PC-9 (cell line): ENCODE results near the gene PIGC. TPM values are rescaled to one million over a fixed set of nuclear protein-coding genes. Genes with fewer than 3 reads are reported as not detected.

ENCODE experiments used
- BruUV-seq: library from RNA; stranded (reverse); fragments of 400-500 nt; replicated peaks from 2 replicates; lab custom pipeline; 2021; lab: Mats Ljungman, UMichigan
- CTCF ChIA-PET: fragments of 300-600 bp; sonication (Branson Sonifier 250); formaldehyde crosslinking; loops from one replicate; lab custom pipeline; 2022; ENCODE audit warnings: antibody characterized with exemption; lab: Charles Lee
- POLR2A ChIA-PET: fragments of 300-600 bp; sonication (Branson Sonifier 250); formaldehyde crosslinking; loops from one replicate; lab custom pipeline; 2022; ENCODE audit warnings: antibody characterized with exemption; ENCODE audit not compliant: unreplicated experiment; lab: Charles Lee
- DNase-seq, 2 experiments: peaks; one replicate each; pipeline versions ENCODE4 v3.0.0 to v3.0.0-alpha.2; 2015 to 2022; ENCODE audit warnings: mixed read lengths in 1 of 2
- H2AFZ ChIP-seq: fragments of 200-600 bp; sonication (generic); 2 replicates; pipeline ENCODE4 v1.8.1; 2017; ENCODE audit warnings: antibody characterized with exemption
- H3F3A ChIP-seq: fragments of 200-600 bp; sonication (generic); 2 replicates; pipeline ENCODE4 v1.8.1; 2017; ENCODE audit warnings: antibody characterized with exemption, mild to moderate bottlenecking, low read depth; ENCODE audit not compliant: insufficient read depth
- H3K27ac ChIP-seq: fragments of 200-600 bp; sonication (generic); 2 replicates; pipeline ENCODE4 v1.6.1; 2016; ENCODE audit warnings: mixed run types
- H3K27me3 ChIP-seq: fragments of 200-600 bp; sonication (generic); 2 replicates; pipeline ENCODE4 v1.6.1; 2016; ENCODE audit warnings: low read depth, mixed run types; ENCODE audit not compliant: insufficient read depth
- H3K36me3 ChIP-seq: fragments of 200-600 bp; sonication (generic); 2 replicates; pipeline ENCODE4 v1.6.1; 2016; ENCODE audit warnings: low read depth, mixed run types
- H3K4me1 ChIP-seq: fragments of 200-600 bp; sonication (generic); replicated peaks from 2 replicates; pipeline ENCODE4 v1.6.1; 2016; ENCODE audit warnings: mixed run types; ENCODE audit not compliant: insufficient read depth
- H3K4me2 ChIP-seq: fragments of 200-600 bp; sonication (generic); 2 replicates; pipeline ENCODE4 v1.6.1; 2017; ENCODE audit warnings: mixed run types
- H3K4me3 ChIP-seq: fragments of 200-600 bp; sonication (generic); 2 replicates; pipeline ENCODE4 v1.6.1; 2016; ENCODE audit warnings: mixed run types
- H3K79me2 ChIP-seq: fragments of 200-600 bp; sonication (generic); 2 replicates; pipeline ENCODE4 v1.6.1; 2017; ENCODE audit warnings: low read depth, mixed run types
- H3K9me2 ChIP-seq: fragments of 200-600 bp; sonication (generic); 2 replicates; pipeline ENCODE4 v1.8.1; 2017; ENCODE audit warnings: mild to moderate bottlenecking; ENCODE audit not compliant: insufficient read depth
- H3K9me3 ChIP-seq: fragments of 200-600 bp; sonication (generic); 2 replicates; pipeline ENCODE4 v1.8.1; 2016; ENCODE audit warnings: low read depth; ENCODE audit not compliant: insufficient read depth
- H4K20me1 ChIP-seq: fragments of 200-600 bp; sonication (generic); 2 replicates; pipeline ENCODE4 v1.8.1; 2017; ENCODE audit not compliant: insufficient read depth
- EZH2 ChIP-seq: fragments of 200-600 bp; sonication (generic); IDR thresholded peaks from 2 replicates; pipeline ENCODE4 v1.8.0; 2017; ENCODE audit warnings: antibody characterized with exemption, low read depth
- intact Hi-C: fragments of 100-400 bp; cut with micrococcal nuclease; formaldehyde crosslinking; loops from one replicate; pipeline ENCODE4 v1.10.0; 2022; ENCODE audit not compliant: unreplicated experiment
- total RNA-seq: library from RNA; stranded (reverse); gene quantifications from 2 replicates; pipeline ENCODE4 v1.2.3, GENCODE V29; 2021
- TF ChIP-seq, protein P1 (sequence below): fragments of 200-600 bp; sonication (generic); conservative IDR thresholded peaks from 2 replicates; pipeline ENCODE4 v1.6.1; 2017; ENCODE audit warnings: mixed run types, antibody characterized with exemption, mild to moderate bottlenecking, moderate library complexity

Gene PIGC
- total RNA-seq, 1 experiment from 2014 or later = 26.5 TPM

DNA sequence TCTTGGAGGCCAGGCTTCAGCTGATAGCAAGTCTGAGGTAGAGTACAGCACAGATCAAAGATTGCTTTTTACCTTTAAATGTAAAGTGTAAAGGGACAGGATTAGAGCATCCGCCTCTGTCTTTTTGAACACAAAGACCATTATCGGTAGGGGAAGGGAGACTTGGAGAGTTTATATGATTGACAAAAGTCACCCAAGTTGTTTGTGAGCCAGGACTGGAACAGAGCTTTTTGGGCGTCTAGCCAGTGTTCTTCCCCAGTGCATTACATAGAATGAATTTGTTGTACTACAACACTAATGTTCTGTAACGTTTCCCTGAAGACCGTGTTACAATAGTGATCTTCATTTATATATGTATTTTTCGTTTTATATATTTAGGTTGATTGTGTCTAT, 9.3 kb upstream of the PIGC start:
- BruUV-seq = no TSS peak
- Histone ChIP-seq H3K79me2 (no peaks in the 10 kb centered on the region), H3K4me1 (peaks cover 54% of the 10 kb centered on the region), H4K20me1 (no peaks in the 10 kb centered on the region), H3K4me3 (no peak overlapping the region), H3F3A (peaks cover 41% of the 10 kb centered on the region), H3K4me2 (no peak overlapping the region), H2AFZ (no peak overlapping the region), H3K9me2 (no peaks in the 10 kb centered on the region), H3K9me3 (no peaks in the 10 kb centered on the region), H3K27ac (no peak overlapping the region), H3K36me3 (no peaks in the 10 kb centered on the region), H3K27me3 (no peaks in the 10 kb centered on the region)
- ChIA-PET POLR2A (interaction anchor here (1.2 kb wide), 1 partner anchor 79 kb away, joined by 10 read pairs; the partner anchor contains the start of gene SUCO), CTCF (no interaction called here)
- TF ChIP-seq, protein P1, sequence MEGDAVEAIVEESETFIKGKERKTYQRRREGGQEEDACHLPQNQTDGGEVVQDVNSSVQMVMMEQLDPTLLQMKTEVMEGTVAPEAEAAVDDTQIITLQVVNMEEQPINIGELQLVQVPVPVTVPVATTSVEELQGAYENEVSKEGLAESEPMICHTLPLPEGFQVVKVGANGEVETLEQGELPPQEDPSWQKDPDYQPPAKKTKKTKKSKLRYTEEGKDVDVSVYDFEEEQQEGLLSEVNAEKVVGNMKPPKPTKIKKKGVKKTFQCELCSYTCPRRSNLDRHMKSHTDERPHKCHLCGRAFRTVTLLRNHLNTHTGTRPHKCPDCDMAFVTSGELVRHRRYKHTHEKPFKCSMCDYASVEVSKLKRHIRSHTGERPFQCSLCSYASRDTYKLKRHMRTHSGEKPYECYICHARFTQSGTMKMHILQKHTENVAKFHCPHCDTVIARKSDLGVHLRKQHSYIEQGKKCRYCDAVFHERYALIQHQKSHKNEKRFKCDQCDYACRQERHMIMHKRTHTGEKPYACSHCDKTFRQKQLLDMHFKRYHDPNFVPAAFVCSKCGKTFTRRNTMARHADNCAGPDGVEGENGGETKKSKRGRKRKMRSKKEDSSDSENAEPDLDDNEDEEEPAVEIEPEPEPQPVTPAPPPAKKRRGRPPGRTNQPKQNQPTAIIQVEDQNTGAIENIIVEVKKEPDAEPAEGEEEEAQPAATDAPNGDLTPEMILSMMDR = no peak
- no peak for TF ChIP-seq EZH2
- intact Hi-C loops = no loop called here
- DNase-seq = no peak

DNA sequence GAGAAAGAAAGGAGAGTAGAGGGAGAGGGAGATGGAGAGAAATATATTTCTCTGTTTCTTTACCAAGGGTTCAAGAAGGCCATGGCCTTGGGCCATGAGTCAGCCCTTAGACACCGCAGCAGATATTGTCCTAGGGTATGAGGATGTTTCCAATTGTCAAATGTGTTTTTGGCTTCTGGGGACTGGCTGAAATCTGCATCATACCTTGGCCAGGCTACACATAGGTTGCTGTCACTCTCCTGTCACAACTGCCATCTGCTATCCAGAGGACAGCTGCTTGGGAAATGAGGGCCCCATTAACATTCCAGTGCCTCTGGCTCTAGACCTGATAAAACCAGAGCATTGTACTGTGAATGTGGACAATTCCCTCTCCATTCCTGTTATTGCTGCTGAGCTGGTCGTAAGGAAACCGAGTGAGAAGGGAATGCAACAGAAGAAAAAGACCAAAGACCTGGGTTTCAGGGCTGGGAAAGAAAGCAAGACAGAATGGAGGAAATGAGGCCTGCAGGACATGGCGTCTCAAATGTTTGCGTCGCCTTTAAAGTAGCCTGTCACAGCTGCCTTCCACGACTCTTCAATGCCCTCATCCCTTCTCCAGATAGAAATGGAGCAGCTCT, 8.8 kb upstream of the PIGC start:
- CTCF ChIA-PET = no interaction called here
- no peaks in the 10 kb centered on the region for H3K9me3 ChIP-seq
- TF ChIP-seq, protein P1 = no peak
- TF ChIP-seq EZH2 = no peak
- no peaks in the 10 kb centered on the region for H4K20me1 ChIP-seq
- peaks cover 59% of the 10 kb centered on the region for H3K4me1 ChIP-seq
- no peaks in the 10 kb centered on the region for H3K9me2 ChIP-seq
- POLR2A ChIA-PET = no interaction called here
- no peak overlapping the region for H2AFZ ChIP-seq
- intact Hi-C loops = no loop called here
- H3F3A ChIP-seq = peaks cover 46% of the 10 kb centered on the region
- no peak overlapping the region for H3K27ac ChIP-seq
- H3K79me2 ChIP-seq = no peaks in the 10 kb centered on the region
- no peaks in the 10 kb centered on the region for H3K27me3 ChIP-seq
- no TSS peak for BruUV-seq
- H3K4me2 ChIP-seq = no peak overlapping the region
- no peak for DNase-seq
- no peak overlapping the region for H3K4me3 ChIP-seq
- H3K36me3 ChIP-seq = no peaks in the 10 kb centered on the region

DNA sequence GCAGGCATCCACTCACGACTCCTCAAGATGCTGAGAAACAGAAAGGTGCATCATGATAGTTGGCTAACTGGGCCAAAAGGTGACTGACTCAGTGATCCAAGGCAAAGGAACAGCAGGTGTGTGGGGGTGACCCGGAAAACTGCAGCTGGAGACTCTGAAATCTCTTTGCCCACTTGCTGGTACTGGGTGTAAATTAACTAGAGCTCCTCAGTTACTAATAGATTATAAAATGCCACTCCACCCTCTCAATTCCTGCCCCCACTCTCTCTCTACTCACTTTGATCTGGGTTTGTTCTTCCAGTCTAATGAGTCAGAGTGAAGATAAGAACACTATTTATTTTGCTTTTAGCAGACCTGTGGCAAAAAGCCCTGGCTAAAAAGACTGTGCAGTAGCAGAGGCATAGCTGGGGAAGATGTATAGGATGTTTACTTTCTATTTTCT, 7.2 kb upstream of the PIGC start:
- peak in 1 of 2 experiments; percentile 81 for DNase-seq
- intact Hi-C loops = loop anchor here (2.0 kb wide), 1 partner anchor 138 kb away; no protein-coding TSS in a partner anchor
- Histone ChIP-seq H3K9me3 (no peaks in the 10 kb centered on the region), H3K79me2 (no peaks in the 10 kb centered on the region), H4K20me1 (no peaks in the 10 kb centered on the region), H3K4me3 (no peak overlapping the region), H3F3A (peaks cover 53% of the 10 kb centered on the region), H3K4me2 (peak overlapping the region; percentile 76), H3K9me2 (no peaks in the 10 kb centered on the region), H3K27ac (peak overlapping the region; percentile 40), H2AFZ (no peak overlapping the region), H3K27me3 (no peaks in the 10 kb centered on the region), H3K36me3 (no peaks in the 10 kb centered on the region), H3K4me1 (peaks cover 67% of the 10 kb centered on the region)
- CTCF ChIA-PET = interaction anchor here (0.6 to 1.2 kb wide), 5 partner anchors 31 to 270 kb away, joined by 3 to 16 read pairs (median 3); no protein-coding TSS in a partner anchor
- no peak for TF ChIP-seq EZH2
- TF ChIP-seq, protein P1 = no peak
- POLR2A ChIA-PET = interaction anchor here (0.6 kb wide), 2 partner anchors 20 to 92 kb away, joined by 5 read pairs; no protein-coding TSS in a partner anchor
- BruUV-seq = no TSS peak
